Measurements from ENCODE around the gene LAMA4.

Gene LAMA4

DNA sequence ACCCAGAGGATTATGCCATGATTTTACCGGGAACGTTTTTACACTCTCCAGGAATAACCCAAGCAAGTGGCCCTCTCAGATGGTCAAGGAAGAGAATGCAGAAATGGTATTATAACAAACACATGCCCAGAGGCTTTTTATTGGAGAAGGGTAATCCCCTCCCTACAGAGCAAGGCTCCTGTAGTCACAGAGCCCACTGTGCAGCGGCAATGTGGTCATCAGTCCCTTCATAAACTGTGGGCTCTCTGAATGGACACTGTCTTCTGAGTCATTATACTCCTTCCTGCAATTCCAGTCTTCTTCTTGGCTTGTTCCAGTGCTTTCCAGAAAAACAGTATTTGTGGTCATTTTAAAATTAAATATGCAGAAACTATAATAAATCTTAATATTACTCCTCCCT is 74.7 kb downstream of the LAMA4 start:
- DNase-seq: no peak

DNA sequence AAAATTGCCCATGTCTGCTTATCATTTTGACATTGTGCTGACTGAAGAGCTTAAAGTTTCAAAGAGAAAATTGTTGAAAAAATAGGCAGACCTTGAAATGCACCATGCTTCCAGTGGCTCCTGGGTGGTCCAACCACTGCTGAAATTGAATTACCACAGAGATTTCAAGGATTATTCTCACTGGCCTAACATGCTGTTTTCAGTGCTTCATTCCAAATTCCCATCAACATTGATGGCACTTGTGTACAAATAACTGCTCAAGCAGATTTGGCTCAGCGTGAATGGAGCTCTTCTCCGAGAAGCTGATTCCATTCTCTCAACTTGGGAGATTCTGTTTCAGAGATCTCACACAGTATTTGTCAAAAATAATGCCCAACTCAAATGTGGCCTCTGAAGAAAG is 75.5 kb downstream of the LAMA4 start:
- no peak for DNase-seq

DNA sequence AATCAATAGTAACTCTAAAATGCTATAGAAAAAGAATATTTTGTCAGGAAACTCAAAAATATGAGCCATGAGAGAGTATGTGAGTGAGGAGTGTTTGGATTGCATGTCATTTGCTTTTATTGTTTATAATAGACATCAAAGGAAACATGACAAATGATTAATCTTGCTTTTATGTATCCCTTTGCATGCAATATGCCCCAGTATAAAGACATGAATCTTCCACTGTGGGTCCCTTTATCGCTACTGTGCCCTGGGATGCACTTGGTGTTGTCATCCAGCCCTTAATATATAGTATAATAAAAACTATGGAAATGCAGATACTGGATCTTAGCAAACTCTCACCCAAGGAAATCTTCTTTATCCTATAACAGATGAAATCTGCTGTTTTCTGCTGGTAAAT is 77.3 kb downstream of the LAMA4 start:
- no peak for DNase-seq

DNA sequence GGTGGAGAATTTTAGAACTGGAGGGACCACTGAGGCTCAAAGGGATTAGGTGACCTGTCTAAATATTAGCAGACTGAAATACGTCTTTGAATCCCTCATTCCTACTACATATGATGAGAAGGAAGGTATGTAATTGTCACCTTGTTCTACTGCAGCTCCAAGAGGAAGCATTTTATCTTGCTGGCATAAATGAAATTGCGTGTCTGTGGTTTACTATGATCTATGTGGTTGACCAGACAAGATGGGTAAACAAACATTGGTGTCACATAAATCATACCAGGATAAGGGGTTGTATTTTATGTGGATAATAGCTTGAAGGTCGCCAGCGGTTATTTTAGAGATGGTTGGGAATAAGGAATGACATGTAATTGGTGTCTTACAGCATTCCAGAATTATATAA is 78.2 kb downstream of the LAMA4 start:
- no peak for DNase-seq

DNA sequence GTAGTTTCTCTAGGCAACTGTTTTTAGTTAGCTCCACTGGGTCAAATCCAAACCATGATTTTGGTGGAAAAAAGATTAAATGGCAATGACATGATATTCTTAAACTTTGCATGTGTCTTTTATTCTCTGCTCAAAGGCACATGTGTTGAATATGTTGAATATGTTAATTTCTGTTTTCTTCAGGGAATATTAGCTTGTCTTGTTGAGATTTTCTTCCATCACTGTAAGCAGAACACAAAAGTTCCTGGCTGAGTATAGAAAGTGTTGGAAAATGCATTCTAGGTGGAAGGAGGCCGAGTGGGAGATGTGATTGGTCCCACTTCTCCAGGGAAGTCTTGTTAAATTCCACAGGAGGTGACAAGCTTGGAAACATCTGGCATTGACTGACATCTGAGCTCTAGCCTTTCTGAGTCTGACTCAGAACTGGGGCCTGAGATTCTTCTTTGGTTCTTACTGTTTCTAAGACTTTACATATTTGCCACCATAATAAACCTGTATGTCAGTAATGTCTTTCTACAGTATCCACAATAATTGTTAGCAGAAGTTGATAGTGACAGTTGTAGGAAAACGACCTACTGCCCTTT is 81.1 kb downstream of the LAMA4 start:
- no peak for DNase-seq

DNA sequence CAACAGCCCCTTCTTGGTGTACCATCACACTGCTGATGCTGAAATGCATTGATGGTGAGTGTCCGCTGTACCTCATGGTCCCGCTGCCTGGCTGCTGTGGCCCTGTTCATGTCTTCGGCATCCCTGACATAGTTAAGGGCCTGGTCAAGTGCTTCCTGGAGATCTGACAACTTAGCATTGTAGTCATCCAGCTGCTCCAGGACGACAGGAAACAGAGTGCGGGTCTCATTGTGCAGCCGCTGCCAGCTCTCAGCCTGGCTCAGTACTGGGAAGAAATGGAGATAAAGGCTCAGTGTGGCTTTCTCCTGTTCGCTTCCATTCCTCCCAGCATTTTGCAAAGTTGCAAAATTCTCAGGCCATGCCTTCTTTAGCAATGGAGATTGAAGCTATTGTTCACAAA is 81.8 kb downstream of the LAMA4 start:
- no peak for DNase-seq

DNA sequence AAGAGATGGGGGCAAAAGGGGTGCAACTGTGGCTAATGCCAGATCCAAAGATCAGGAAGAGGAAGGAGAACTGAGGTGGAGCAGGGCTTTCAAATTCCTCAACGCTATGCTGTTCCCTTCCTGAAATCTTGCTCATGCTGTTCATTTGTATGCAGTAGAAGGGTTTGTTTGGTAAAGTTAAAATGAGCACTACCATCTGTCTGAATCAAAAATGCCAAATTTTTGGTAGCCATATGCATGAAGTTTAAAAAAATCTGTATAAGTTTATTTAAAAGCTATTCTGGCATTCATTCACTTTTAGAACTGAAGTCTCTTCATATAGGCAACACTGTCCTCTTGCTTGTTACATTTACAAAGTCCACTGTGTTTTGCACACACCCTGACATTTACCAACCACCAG is 84.8 kb downstream of the LAMA4 start:
- no peak for DNase-seq

DNA sequence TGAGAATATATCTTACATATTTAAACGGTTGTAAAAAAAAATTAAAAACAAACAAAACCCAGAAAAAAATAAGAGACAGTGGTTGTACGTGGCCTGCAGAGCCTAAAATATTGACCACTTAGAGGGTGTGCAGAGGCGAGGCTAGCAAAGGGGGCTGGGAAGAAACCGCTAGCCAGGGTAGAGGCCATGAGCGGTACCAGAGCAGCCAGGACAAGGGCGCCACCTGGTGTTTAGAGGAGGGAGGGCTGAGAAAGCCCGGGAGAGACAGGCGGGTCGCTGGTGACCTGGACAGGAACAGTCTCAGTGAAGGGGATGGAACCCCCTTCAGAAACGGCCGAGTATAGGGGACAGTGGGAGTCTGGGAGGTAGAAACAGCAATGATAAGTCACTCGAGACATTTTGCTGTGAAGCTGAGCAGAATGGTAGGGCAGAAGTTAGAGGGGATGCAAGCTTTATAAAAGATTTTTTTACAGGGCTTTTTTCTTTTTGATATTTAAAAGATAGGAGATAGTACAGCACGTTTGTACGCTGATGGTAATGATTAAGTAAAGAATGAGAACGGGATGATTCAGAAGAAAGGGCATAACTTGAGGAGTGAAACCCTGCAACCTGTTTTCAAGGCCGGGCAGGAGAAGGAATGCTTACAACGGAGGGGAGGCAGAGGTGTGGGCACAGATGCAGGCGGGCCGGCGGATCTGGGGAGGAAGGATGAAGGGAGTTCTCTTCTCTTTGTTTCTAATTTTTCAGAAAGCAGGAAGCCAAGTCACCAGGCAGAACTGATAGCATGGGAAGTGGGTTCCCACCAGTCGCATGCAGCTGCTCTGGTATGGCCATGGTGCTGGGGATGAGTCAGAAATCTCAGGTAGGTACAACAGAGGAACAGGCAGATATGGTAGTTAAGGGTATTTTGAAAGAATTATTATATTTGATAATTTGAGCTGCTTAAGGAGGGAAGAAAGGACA is 90.8 kb downstream of the LAMA4 start:
- peak; percentile 83 for DNase-seq

DNA sequence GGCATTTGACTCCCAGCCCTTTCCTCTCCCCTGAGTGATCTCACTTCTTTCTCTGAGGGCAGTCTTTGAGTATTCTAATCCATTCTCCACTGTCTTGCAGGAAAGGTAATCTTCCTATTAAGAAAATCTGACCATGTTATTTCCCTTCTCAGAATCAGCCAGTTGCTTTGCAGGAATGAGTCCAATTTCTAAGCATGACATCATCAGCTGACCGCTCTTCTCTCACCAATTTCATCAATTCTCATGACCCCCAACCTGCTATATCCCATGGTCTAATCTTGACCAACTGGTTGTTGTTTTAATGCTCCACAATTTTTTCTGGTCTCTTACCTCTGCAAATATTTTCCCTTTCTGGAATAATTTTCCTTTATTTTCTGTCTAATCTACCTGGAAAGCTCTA is 93.6 kb downstream of the LAMA4 start:
- DNase-seq: no peak

DNA sequence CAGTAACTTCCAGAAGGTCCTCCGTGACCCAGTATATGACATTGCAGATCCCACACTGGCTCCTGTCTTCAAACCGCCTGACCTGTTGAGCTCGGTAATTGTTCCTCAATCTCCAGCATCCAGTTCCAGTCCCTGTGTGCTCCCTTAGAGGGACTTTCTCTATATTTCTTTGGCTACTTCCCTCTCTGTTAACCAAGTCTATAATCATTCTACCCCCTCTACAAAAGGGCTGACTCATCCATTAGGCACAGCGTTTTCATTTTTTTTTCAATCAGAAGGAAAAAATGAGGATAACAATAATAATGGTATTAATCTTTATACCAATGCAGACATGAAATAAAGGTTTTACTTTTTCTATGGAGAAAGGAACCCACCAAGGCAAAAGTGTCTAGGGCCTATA is 97.7 kb downstream of the LAMA4 start:
- no peak for DNase-seq

DNA sequence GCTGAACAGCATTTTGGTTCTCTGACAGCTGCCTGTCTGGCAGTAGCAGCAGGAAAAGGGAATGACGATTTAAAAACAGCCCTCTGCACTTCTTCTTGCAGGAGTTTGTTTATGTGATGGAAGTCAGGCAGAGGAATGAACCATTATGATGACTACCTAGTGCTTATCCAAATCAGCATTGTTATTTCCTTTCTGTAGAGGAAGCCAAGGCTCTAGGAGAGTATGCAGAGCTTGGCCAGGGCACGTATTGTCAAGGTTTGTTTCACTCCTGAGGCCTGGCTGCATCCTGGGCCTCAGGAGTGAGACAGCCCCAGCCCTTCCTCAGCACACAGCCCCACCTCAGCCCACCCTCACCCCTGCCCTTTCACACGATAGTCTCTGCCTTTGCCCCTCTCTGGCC is 98.5 kb downstream of the LAMA4 start:
- DNase-seq: no peak

DNA sequence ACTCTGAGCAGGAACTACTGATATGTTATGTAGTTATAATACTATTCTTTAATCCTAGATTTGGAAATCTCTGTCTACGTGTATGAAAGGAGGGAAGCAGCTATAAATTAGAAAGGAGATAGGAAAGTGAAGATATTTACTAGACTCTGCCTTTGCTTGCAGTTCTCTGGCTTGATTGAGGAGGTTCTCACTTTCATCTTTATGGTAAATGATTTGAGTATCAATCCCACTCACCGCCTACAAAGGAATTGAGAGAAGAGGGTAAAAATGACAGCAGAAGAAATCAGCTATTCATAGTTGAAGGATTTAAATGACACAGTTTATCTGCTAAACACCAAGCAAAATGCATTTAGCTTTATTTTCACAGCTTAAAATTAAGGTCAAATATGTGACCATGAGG is 99.7 kb downstream of the LAMA4 start:
- DNase-seq: no peak

DNA sequence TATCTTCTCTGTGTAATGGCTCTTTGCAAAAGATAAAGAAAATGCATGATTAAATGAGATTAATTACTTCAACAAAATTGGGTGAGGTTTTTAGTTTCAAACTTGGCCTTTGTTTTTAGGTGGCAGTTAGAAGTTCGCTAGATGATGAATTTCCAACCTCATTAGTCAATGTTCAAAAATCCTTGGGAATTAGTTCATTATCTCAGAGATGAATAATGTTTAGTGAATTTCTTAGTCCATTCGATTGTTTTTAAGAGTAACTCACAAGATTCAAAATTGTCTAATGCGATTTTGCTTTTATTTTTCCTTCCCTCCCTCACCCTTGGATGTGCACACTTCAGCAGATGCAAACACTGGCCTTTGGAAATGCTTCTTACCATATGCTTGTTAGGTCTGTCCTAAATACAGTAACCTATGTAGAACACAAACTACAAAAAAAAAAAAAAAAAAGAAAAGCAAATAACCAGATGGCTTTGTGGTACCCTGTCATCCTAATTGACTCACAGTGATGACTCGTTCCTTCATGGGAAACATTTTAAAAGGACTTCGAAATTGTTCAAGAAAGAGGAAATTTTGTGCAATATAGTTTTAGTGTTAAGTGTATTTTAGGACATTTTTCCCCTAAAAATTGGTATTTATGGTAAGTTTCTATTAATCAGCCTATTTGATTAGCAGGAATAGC is 100.3 kb downstream of the LAMA4 start:
- no peak for DNase-seq

DNA sequence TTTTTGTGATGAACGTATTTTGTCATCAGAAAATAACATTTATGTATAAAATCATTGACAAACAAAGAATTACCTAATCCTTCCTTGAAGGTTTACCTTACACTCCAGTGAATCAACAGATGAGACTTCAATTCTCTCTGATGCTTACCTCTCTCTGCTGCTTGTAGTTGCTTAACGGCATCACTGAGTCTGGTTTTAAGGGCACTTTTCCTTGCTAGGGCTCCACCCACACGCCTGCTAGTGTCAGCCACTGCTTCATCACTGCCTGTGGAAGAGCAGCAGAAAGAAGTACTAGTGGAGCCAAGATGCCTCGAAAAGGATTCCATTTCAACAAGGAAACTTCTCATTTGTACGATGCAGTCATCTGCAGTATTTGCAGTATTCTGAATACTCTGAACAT is 104.0 kb downstream of the LAMA4 start:
- DNase-seq: no peak

DNA sequence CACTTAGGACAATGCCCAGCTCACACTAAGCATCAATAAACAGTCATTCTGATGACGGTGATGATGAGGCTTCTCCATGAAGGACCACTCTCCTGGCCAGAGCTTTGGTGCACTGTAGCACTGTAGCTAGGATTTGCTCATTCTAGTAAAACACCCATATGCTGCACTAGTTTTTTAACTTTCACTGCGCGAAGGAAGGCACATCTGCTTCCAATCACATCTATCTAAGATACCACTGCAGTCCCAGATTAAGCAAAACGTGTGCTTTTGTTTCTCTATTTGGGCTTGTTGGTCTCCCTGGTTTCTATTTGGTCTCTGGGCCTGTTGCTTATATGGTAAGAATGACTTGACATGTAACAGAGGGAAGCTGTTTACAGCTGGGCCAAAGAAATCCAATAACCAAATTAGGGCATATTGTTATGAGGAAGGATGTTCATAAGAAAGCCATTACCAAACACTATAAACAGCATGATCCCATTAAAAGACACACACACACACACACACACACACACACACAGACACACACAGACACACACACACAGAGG is 104.6 kb downstream of the LAMA4 start:
- no peak for DNase-seq

DNA sequence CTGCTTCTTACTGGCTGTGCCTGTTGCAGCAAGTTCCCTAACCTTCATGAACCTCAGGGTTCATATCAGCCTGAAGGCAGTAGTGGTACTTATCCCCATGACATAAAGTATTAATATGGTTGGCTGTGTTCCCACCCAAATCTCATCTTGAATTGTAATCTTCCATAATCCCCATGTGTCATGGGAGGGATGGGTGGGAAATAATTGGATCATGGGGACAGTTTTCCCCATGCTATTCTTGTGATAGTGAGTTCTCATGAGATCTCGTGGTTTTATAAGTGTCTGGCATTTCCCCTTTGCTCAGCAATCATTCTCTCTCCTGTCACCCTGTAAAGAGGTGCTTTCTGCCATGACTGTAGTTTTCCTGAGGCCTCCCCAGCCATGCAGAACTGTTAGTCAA is 105.1 kb downstream of the LAMA4 start:
- no peak for DNase-seq

DNA sequence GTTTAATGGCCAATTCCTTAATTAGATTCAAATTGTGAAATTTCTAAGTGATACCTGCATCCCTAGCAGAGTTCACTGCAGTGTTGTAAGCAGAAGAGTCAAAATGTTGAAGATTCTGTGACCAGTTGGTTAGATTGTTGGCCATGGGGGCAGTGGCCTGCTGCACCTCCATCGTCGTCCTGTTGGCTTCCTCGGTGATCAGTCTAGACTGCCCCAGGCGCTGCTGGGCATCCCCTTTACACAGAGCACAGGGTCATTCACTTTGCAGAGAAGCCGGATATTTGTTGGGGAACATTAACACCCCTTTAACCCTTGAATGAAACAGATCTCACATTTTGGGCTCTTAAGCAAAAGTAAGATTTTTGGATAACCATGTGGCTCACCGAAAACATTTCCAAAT is 106.3 kb downstream of the LAMA4 start:
- DNase-seq: no peak

DNA sequence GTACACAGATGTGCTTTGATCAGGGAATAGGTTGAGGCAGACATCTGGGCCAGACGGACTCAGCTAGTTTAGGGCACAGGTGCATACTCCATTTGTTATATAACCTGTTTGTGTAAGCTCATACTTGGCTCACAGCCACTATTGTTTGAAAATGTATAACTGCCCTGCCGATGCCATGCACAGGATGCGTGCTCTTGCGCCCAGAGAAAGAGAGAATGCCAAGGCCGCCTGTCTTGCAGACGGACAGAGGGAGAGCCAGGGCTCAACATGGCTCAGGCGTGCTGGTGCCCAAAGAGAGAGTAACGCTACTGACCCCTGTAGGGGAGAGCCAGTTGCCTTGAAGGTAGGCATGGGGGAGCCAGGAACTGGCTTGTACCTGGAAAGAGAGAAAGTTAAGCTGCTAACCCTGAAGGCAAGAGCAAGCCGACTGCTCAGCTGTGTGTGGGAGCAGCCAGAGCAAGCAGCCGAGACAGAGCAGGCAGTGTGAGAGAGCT is 109.2 kb downstream of the LAMA4 start:
- DNase-seq: no peak

DNA sequence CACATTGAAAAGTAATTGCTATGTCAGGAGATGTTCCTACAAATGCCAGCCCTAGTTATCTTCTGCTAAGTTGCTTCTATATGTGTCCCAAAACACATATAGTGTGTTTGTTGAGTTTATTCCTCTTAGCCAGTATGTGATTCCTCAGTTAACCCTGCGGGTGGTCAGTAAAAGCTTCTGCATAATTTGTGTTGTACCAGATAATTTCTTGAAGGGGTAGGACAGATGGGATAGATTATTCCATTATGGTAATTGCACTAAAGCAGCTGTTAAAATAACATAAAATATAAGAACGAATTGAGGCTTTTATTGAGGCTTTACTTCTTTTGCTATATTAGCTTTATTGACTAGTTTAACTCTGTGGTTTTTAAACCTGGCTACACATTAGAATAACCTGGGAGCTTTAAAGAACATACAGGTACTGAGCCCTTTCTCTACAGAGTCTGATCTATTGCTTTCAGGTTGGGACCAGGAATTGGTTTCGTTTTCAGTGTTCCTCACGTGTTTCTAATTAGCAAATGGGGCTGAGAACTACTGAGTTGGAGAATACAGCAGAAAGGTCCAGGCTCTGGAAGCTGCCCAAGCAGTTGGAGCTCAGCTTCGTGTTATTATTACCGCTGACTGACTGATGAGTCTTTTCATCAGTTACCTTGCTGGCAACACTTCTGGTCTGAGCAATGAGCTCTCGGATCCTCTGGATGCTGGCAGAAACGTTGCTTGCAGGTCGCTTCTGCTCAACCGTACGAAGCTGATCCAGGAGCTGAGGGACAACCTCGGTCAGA is 110.0 kb downstream of the LAMA4 start:
- no peak for DNase-seq

DNA sequence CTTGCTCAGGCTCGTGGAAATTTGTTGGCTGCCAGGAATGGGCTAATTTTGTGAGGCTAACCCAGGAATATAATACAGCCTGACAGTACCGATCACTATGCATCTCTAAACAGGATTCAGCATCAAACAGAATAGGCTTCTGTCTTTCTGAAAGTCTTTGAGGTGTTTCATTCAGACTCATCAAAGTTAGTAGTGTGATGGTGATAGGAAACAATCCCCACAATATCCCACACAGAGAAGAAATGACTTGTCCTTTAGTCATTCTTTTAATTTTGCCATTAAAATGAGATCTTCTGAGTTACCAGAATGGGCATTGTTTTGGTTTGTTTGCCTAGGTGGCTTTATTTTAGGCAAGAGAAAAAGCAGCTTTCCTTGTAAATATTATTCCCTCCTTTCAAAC is 112.7 kb downstream of the LAMA4 start:
- DNase-seq: no peak

DNA sequence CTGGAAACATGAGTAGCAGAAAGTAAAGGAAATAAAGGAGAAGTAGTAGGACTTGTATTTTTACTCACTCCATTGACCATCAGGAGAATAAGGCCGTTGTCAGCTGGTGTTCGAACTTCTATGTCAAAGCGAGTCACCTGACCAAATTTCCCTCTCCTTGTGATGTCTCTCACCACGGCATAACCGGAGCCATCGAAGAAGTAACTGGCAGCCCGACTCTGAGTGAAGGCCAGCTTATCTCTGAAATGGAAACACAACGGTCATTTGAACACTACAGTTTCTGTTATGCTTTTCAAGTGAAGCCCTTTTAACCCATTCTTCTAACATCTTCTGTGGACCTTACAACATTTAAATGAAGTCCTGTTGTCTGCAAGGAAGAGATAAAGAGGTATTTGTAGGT is 115.3 kb downstream of the LAMA4 start:
- no peak for DNase-seq

DNA sequence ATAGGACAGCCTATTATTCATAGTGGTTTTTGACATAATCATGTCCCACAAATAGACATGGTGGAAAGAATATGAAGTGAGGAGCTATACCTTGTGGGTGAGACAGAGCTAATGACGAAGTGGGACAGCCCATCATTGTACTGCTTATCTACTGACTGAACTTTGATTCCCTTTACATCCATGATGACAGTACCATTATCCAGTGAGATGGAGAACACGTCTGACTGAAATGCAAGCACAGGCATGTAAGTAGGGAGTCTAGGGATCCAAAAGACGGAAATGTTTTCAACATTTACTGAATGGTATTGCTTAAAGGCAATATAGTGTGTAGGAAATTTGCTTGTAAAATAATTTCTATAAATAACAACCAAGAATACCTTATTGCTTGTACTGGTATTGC is 123.5 kb downstream of the LAMA4 start:
- no peak for DNase-seq

DNA sequence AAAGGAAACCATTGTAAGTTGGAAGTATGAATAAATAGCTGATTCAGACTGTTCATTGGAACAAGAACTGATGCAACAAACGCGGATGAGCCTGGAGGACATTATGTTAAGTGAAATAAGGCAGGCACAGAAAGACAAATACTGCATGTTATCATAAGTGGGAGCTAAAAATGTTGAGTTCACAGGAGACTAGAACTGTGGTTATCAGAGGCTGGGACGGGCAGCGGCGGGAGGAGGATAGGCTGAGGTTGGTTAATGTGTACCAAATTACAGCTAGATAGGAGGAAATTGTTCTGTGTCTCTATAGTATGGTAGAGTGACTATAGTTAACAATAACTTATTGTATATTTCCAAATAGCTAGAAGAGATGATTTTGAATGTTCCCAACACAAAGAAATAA is 126.2 kb downstream of the LAMA4 start:
- no peak for DNase-seq
